Thyroid gland (tissue), 4 donors: ENCODE measurements around the gene ETDA. TPM values are rescaled to one million over a fixed set of nuclear protein-coding genes. Genes with fewer than 3 reads are reported as not detected.
"Not testable (repeated sequence)": the region's sequence is repeated elsewhere in the genome, so short reads cannot be mapped to it uniquely, and the experiment has no call there.

Experiments used
- DNase-seq, 2 donors: peaks; one replicate each; pipeline ENCODE4 v3.0.0-alpha.2; 2019
- H3K27ac ChIP-seq, 3 donors: fragments of 200-600 bp; sonication (generic); 1 replicate in 2 of 3; 2 replicates in 1 of 3; pipeline ENCODE4 v1.5.1; 2016 to 2019; ENCODE audit warnings: mild to moderate bottlenecking in 1 of 3, moderate library complexity in 1 of 3
- H3K27me3 ChIP-seq: fragments of 200-600 bp; sonication (generic); one replicate; pipeline ENCODE4 v1.5.1; 2019
- H3K36me3 ChIP-seq, 2 donors: fragments of 200-600 bp; sonication (generic); one replicate each; pipeline ENCODE4 v1.5.1; 2016 to 2019
- H3K4me1 ChIP-seq, 2 donors: fragments of 200-600 bp; sonication (generic); one replicate each; pipeline ENCODE4 v1.5.1; 2017 to 2019
- H3K4me3 ChIP-seq, 3 donors: fragments of 200-600 bp; sonication (generic); replicated peaks in 1 of 3; 1 replicate in 2 of 3; 2 replicates in 1 of 3; pipeline ENCODE4 v1.5.1; 2016; ENCODE audit warnings: mild to moderate bottlenecking in 1 of 3
- H3K9me3 ChIP-seq: fragments of 200-600 bp; sonication (generic); one replicate; pipeline ENCODE4 v1.5.1; 2017
- CTCF ChIP-seq, 6 experiments: fragments of 200-600 bp in 3 of 6; fragments of 450-650 bp in 3 of 6; sonication (generic) in 3 of 6; IDR thresholded peaks; one replicate each; pipeline ENCODE4 v1.5.1; 2016 to 2019; ENCODE audit warnings: antibody characterized with exemption in 6 of 6, mild to moderate bottlenecking in 2 of 6, inconsistent platforms in 1 of 6, moderate library complexity in 1 of 6
- POLR2A ChIP-seq, 2 donors: fragments of 450-650 bp; IDR thresholded peaks; one replicate each; pipeline ENCODE4 v1.6.1; 2017; ENCODE audit warnings: antibody characterized with exemption in 2 of 2, mild to moderate bottlenecking in 2 of 2, moderate library complexity in 1 of 2
- WGBS, 2 donors: methylation state at CpG; one replicate each; pipeline ENCODE4 v1.1.5; 2017; 5-methylcytosine and 5-hydroxymethylcytosine counted together
- intact Hi-C: fragments of 100-400 bp; cut with DNase I; formaldehyde crosslinking; loops from one replicate; pipeline ENCODE4 v1.15.1; 2023
- total RNA-seq, 4 donors: library from RNA; depleted of rRNA; stranded (reverse); fragments of >200 nt; gene quantifications; one replicate each; pipeline ENCODE4 v1.2.3, GENCODE V29; 2016

ETDA gene
- total RNA-seq, 4 donors from 2014 or later = not detected

GRCh38 chrX:135257469-135257868, 5.6 kb downstream of the ETDA start:
- TF ChIP-seq CTCF (IDR thresholded peaks at IDR 0.05) (no peak), POLR2A (IDR thresholded peaks at IDR 0.05) (no peak)
- WGBS, 2 donors = 91 to 97% methylated on average over 5 of the region's 6 CpGs
- Histone ChIP-seq H3K9me3 (no peaks in the 10 kb centered on the region), H3K4me3 (no peak overlapping the region), H3K27me3 (no peaks in the 10 kb centered on the region), H3K27ac (no peak overlapping the region), H3K4me1 (no peaks in the 10 kb centered on the region), H3K36me3 (no peaks in the 10 kb centered on the region)
- intact Hi-C loops = no loop called here
- DNase-seq = no peak

- intact Hi-C loops, H3K4me1 ChIP-seq, DNase-seq, H3K27me3 ChIP-seq, H3K4me3 ChIP-seq, H3K9me3 ChIP-seq, H3K36me3 ChIP-seq, H3K27ac ChIP-seq: not testable (repeated sequence)
- 87 to 95% methylated on average over 2 of the region's 2 CpGs for WGBS, 2 donors
Measured at GRCh38 chrX:135260976-135261375, 9.1 kb downstream of the ETDA start.

GRCh38 chrX:135263376-135263775, 11.5 kb downstream of the ETDA start:
- H3K4me3 ChIP-seq, H3K4me1 ChIP-seq, intact Hi-C loops, DNase-seq, H3K9me3 ChIP-seq, H3K36me3 ChIP-seq, H3K27ac ChIP-seq, H3K27me3 ChIP-seq: not testable (repeated sequence)
- WGBS, 2 donors = 94 to 100% methylated on average over 1 to 6 of the region's 8 CpGs

GRCh38 chrX:135264206-135264605, 12.3 kb downstream of the ETDA start:
- Histone ChIP-seq H3K27me3 (no peaks in the 10 kb centered on the region), H3K9me3 (no peaks in the 10 kb centered on the region), H3K4me1 (no peaks in the 10 kb centered on the region), H3K27ac (no peak overlapping the region), H3K36me3 (no peaks in the 10 kb centered on the region), H3K4me3 (no peak overlapping the region)
- intact Hi-C loops = no loop called here
- WGBS, 2 donors = 83 to 89% methylated on average over 3 to 4 of the region's 4 CpGs
- no peak for DNase-seq
- no peak for TF ChIP-seq CTCF (IDR thresholded peaks at IDR 0.05)
- TF ChIP-seq POLR2A (IDR thresholded peaks at IDR 0.05) = no peak

- Histone ChIP-seq H3K4me3 (no peak overlapping the region), H3K9me3 (no peaks in the 10 kb centered on the region), H3K4me1 (no peaks in the 10 kb centered on the region), H3K27me3 (no peaks in the 10 kb centered on the region), H3K36me3 (no peaks in the 10 kb centered on the region), H3K27ac (no peak overlapping the region)
- intact Hi-C loops = no loop called here
- WGBS, 2 donors = 70 to 97% methylated on average over 5 of the region's 5 CpGs
- DNase-seq = no peak
- no peak for TF ChIP-seq POLR2A (IDR thresholded peaks at IDR 0.05)
- TF ChIP-seq CTCF (IDR thresholded peaks at IDR 0.05) = no peak
Measured at GRCh38 chrX:135273162-135273561, 21.3 kb downstream of the ETDA start.

- intact Hi-C loops = no loop called here
- TF ChIP-seq POLR2A (IDR thresholded peaks at IDR 0.05) (no peak), CTCF (IDR thresholded peaks at IDR 0.05) (no peak)
- no peak for DNase-seq
- Histone ChIP-seq H3K9me3 (no peaks in the 10 kb centered on the region), H3K36me3 (no peaks in the 10 kb centered on the region), H3K27ac (no peak overlapping the region), H3K4me3 (no peak overlapping the region), H3K4me1 (no peaks in the 10 kb centered on the region), H3K27me3 (no peaks in the 10 kb centered on the region)
Measured at GRCh38 chrX:135275973-135276372, 24.1 kb downstream of the ETDA start.
